NB4 (cell line): ENCODE measurements around the gene INCA1.

Experiments used
- DNase-seq: peaks from one replicate; pipeline ENCODE4 v3.0.0; 2010; ENCODE audit warnings: low read depth
- H3K4me3 ChIP-seq: one replicate; pipeline ENCODE4 v1.5.1; 2011; ENCODE audit warnings: mild to moderate bottlenecking, low read depth, low read length, moderate library complexity
- CTCF ChIP-seq: IDR thresholded peaks from one replicate; pipeline ENCODE4 v1.5.1; 2012; ENCODE audit warnings: low read depth, low read length
- MAX ChIP-seq: IDR thresholded peaks from 2 replicates; pipeline ENCODE4 v1.6.1; 2011; ENCODE audit warnings: low read depth, low read length
- MYC ChIP-seq: IDR thresholded peaks from 2 replicates; pipeline ENCODE4 v1.6.1; 2011; ENCODE audit warnings: low read depth, low read length
- POLR2A ChIP-seq: IDR thresholded peaks from 2 replicates; pipeline ENCODE4 v1.6.1; 2011; ENCODE audit warnings: mild to moderate bottlenecking; ENCODE audit not compliant: insufficient read length; ENCODE audit errors: extremely low read depth

The INCA1 gene

GRCh38 chr17:4967539-4968485 lies 29.5 kb downstream of the INCA1 start, which contains the start of gene SPAG7:
SPAG7 (minus strand) TSS chr17:4967817; CDS start chr17:4967804, 13 bp downstream.
- peak; percentile 95 for DNase-seq

DNA sequence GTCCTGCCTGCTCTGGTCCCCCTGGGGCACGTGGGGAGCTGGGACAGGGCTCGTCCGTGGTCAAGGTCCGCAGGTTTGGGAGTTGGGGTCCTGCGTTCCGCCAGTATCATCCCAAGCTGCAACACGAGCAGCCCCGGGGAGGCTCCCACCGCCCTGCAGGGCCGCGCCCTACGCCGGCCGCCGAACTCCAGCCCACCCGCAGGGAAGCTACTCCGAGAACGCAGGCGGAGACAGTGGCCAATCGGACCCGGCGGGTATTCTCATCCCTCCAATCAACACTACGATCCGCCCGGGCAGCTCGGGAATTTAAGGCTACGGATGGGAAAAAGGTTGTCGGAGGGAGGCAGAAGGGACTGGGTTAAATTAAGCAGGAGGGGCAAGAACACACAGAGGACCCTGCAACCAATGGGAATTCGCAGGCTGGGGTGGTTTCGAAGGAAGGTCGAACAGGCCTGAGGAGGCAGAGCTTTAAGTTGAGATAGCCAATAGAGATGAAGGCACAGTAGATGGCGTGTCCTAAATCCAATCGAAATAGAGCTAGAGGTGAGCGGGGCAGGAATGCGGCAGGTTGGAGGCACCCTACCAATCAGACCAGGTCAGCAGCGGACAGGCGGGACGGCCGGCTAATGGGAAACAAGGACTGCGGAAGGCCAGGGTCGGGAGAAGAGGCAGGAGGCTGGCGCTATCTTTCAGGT lies 30.3 kb downstream of the INCA1 start:
- peak; percentile 98 for DNase-seq
- peak overlapping the region; percentile 80 for H3K4me3 ChIP-seq

More at GRCh38 chr17:4967539-4968485, 29.5 kb downstream of the INCA1 start, which contains the start of gene SPAG7:
- no peak for TF ChIP-seq CTCF
- TF ChIP-seq MAX = peak; percentile 44
- peak; percentile 64 for TF ChIP-seq MYC
- TF ChIP-seq POLR2A = peak; percentile 12
- peak within 1 kb of the TSS; percentile 80 for H3K4me3 ChIP-seq

DNA sequence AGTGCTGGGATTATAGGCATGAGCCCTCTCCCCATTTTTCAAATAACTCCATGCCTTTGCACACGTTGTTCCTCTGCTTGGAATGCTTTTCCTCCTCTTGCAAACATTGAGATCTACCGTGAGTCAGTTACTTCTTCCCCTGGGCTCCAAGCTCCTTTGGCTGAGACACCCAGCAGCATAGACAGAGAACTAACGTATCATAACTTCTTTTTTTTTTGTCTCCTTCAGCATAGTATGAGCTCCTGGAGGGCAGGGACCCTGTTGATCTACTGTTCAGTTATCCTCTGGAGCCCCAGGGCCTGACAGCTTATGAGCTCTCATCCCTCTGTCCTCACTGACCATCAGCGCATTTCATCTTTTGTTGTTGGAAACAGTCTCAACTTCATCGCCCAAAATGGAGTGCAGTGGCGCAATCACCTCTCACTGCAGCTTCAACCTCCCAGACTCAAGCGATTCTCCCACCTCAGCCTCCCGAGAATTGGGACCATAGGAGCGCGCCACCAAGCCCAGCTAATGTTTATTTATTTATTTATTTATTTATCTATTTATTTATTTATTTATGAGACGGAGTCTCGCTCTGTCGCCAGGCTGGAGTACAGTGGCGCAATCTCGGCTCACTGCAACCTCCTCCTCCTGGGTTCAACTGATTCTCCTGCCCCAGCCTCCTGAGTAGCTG lies 31.9 kb downstream of the INCA1 start:
- no peak for DNase-seq
- H3K4me3 ChIP-seq = no peak overlapping the region
- TF ChIP-seq MYC = no peak
- TF ChIP-seq POLR2A = no peak
- no peak for TF ChIP-seq MAX
- no peak for TF ChIP-seq CTCF

More for the DNA sequence above, 30.3 kb downstream of the INCA1 start:
- TF ChIP-seq POLR2A = peak; percentile 21
- TF ChIP-seq MYC = no peak

DNA sequence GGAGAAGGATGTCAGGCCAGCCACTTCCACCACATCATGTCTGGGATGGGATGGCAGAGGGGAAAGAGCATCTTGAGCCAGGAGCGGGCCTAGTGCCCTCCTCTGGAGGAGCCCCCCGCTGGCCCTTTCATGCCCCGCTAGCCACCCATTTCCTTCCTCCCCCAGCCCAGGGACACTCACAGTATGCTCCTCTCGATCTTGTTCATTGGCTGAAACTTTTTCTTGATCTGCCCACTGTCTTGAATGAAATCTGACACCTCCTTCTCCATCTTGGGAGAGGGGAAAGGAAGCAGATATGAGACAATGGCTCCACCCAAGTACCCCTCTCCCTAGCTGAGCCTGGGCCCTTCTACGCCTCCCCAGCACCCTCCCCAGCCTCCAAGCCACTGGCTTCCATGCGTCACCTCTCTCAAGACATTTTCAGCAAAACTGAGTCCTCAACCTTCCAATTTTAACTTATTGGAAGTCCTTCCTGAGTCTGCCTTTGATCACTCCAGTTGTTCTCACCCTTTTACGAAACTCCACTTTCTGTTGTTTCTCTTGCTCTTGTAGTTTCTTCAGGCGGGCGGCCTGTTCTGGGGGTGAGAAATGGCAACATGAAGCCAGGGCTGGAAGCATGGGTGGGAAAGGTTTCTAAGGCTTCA lies 36.9 kb downstream of the INCA1 start:
- no peak for DNase-seq
- no peak overlapping the region for H3K4me3 ChIP-seq
- TF ChIP-seq POLR2A (no peak), CTCF (no peak), MAX (no peak), MYC (no peak)

GRCh38 chr17:4959261-4959965 lies 37.9 kb downstream of the INCA1 start:
- H3K4me3 ChIP-seq = no peak overlapping the region
- DNase-seq = no peak
- TF ChIP-seq MAX = no peak
- TF ChIP-seq MYC = no peak
- no peak for TF ChIP-seq POLR2A
- TF ChIP-seq CTCF = no peak
